Mesendoderm (in vitro differentiated cells): ENCODE results near the gene USH1C.

Experiments used
- DNase-seq: peaks from one replicate; pipeline ENCODE4 v3.0.0; 2013
- H2AK5ac ChIP-seq: 2 replicates; pipeline ENCODE4 v1.6.1; 2013; ENCODE audit warnings: low read length, inconsistent platforms
- H2BK120ac ChIP-seq: 2 replicates; pipeline ENCODE4 v1.6.1; 2013; ENCODE audit warnings: low read depth, mild to moderate bottlenecking, low read length, moderate library complexity, mixed read lengths
- H2BK15ac ChIP-seq: replicated peaks from 2 replicates; pipeline ENCODE4 v1.6.1; 2013; ENCODE audit warnings: low read depth, mild to moderate bottlenecking, moderate library complexity
- H2BK5ac ChIP-seq: 2 replicates; pipeline ENCODE4 v1.6.1; 2013; ENCODE audit warnings: low read length, inconsistent platforms
- H3K18ac ChIP-seq: 2 replicates; pipeline ENCODE4 v1.6.1; 2013; ENCODE audit warnings: mild to moderate bottlenecking, low read length, mixed read lengths
- H3K23ac ChIP-seq: one replicate; pipeline ENCODE4 v1.6.1; 2013; ENCODE audit warnings: low read length
- H3K27ac ChIP-seq: 2 replicates; pipeline ENCODE4 v1.5.1; 2013; ENCODE audit warnings: low read depth, mild to moderate bottlenecking, inconsistent platforms, low read length, moderate library complexity
- H3K27me3 ChIP-seq: 2 replicates; pipeline ENCODE4 v1.6.1; 2013; ENCODE audit warnings: low read length, control low read depth, mild to moderate bottlenecking, inconsistent platforms; ENCODE audit not compliant: insufficient read depth, poor library complexity
- H3K36me3 ChIP-seq: 2 replicates; pipeline ENCODE4 v1.6.1; 2013; ENCODE audit warnings: low read length, inconsistent platforms; ENCODE audit not compliant: control insufficient read depth, insufficient read depth
- H3K4ac ChIP-seq: one replicate; pipeline ENCODE4 v1.6.1; 2013; ENCODE audit warnings: low read depth, mild to moderate bottlenecking, low read length, moderate library complexity
- H3K4me1 ChIP-seq: 2 replicates; pipeline ENCODE4 v1.6.1; 2013; ENCODE audit warnings: low read depth, low read length, inconsistent platforms; ENCODE audit not compliant: control insufficient read depth
- H3K4me2 ChIP-seq: 2 replicates; pipeline ENCODE4 v1.6.1; 2013; ENCODE audit warnings: low read length
- H3K4me3 ChIP-seq: 2 replicates; pipeline ENCODE4 v1.5.1; 2013; ENCODE audit warnings: mild to moderate bottlenecking, low read length
- H3K56ac ChIP-seq: one replicate; pipeline ENCODE4 v1.6.1; 2013; ENCODE audit warnings: low read length
- H3K79me1 ChIP-seq: 2 replicates; pipeline ENCODE4 v1.6.1; 2013; ENCODE audit warnings: low read length, inconsistent platforms
- H3K79me2 ChIP-seq: 2 replicates; pipeline ENCODE4 v1.6.1; 2013; ENCODE audit warnings: mild to moderate bottlenecking, low read length; ENCODE audit not compliant: control insufficient read depth, insufficient read depth
- H3K9ac ChIP-seq: 2 replicates; pipeline ENCODE4 v1.6.1; 2013; ENCODE audit warnings: low read length, inconsistent platforms
- H4K5ac ChIP-seq: one replicate; pipeline ENCODE4 v1.6.1; 2013; ENCODE audit warnings: low read length
- H4K8ac ChIP-seq: one replicate; pipeline ENCODE4 v1.6.1; 2013; ENCODE audit warnings: low read depth, mild to moderate bottlenecking, control low read depth, low read length, moderate library complexity
- WGBS: extraction: QIAGEN DNeasy Blood & Tissue Kit; methylation state at CpG from one replicate; pipeline ENCODE4 v1.1.7; 2013; ENCODE audit warnings: low lambda C conversion rate, missing lambda C conversion rate; ENCODE audit not compliant: insufficient coverage; ENCODE audit errors: extremely low coverage; 5-methylcytosine and 5-hydroxymethylcytosine counted together

USH1C gene

GRCh38 chr11:17531636-17532113 lies 12.5 kb downstream of the USH1C start:
- Histone ChIP-seq H2BK15ac (no peak overlapping the region), H4K8ac (no peak overlapping the region), H4K5ac (no peak overlapping the region), H3K79me1 (no peaks in the 10 kb centered on the region), H3K79me2 (no peaks in the 10 kb centered on the region), H3K4me2 (no peak overlapping the region), H3K4me1 (no peaks in the 10 kb centered on the region), H2AK5ac (no peak overlapping the region), H3K18ac (no peak overlapping the region), H3K36me3 (no peaks in the 10 kb centered on the region), H2BK120ac (no peak overlapping the region), H2BK5ac (no peak overlapping the region), H3K27me3 (no peaks in the 10 kb centered on the region), H3K9ac (no peak overlapping the region), H3K23ac (no peak overlapping the region), H3K4ac (no peak overlapping the region), H3K56ac (no peak overlapping the region), H3K27ac (no peak overlapping the region), H3K4me3 (no peak overlapping the region)
- no CpG with 5 or more reads among the region's 6 CpGs for WGBS
- DNase-seq: no peak

GRCh38 chr11:17531071-17531600 lies 13.1 kb downstream of the USH1C start:
- H3K79me2 ChIP-seq: no peaks in the 10 kb centered on the region
- no peak overlapping the region for H4K8ac ChIP-seq
- no CpG with 5 or more reads among the region's 22 CpGs for whole genome bisulfite sequencing
- no peaks in the 10 kb centered on the region for H3K27me3 ChIP-seq
- no peak overlapping the region for H2BK120ac ChIP-seq
- H3K4me2 ChIP-seq: no peak overlapping the region
- no peak for DNase-seq
- H2BK15ac ChIP-seq: no peak overlapping the region
- no peak overlapping the region for H3K23ac ChIP-seq
- no peak overlapping the region for H3K4ac ChIP-seq
- H3K79me1 ChIP-seq: no peaks in the 10 kb centered on the region
- no peak overlapping the region for H2AK5ac ChIP-seq
- H3K56ac ChIP-seq: no peak overlapping the region
- no peak overlapping the region for H2BK5ac ChIP-seq
- no peak overlapping the region for H4K5ac ChIP-seq
- no peak overlapping the region for H3K9ac ChIP-seq
- H3K36me3 ChIP-seq: no peaks in the 10 kb centered on the region
- no peak overlapping the region for H3K18ac ChIP-seq
- no peak overlapping the region for H3K4me3 ChIP-seq
- H3K4me1 ChIP-seq: no peaks in the 10 kb centered on the region
- H3K27ac ChIP-seq: no peak overlapping the region

GRCh38 chr11:17529844-17530185 lies 14.4 kb downstream of the USH1C start:
- Histone ChIP-seq H3K79me1 (no peaks in the 10 kb centered on the region), H3K27me3 (no peaks in the 10 kb centered on the region), H3K9ac (no peak overlapping the region), H2BK15ac (no peak overlapping the region), H3K4me1 (no peaks in the 10 kb centered on the region), H3K4me2 (no peak overlapping the region), H2BK5ac (no peak overlapping the region), H3K23ac (no peak overlapping the region), H3K18ac (no peak overlapping the region), H3K79me2 (no peaks in the 10 kb centered on the region), H3K36me3 (no peaks in the 10 kb centered on the region), H3K4me3 (no peak overlapping the region), H4K5ac (no peak overlapping the region), H3K4ac (no peak overlapping the region), H3K56ac (no peak overlapping the region), H4K8ac (no peak overlapping the region), H2BK120ac (no peak overlapping the region), H2AK5ac (no peak overlapping the region), H3K27ac (no peak overlapping the region)
- peak; percentile 42 for DNase-seq
- no CpG with 5 or more reads among the region's 10 CpGs for WGBS

GRCh38 chr11:17528906-17529843 lies 15.0 kb downstream of the USH1C start:
- Histone ChIP-seq H3K18ac (no peak overlapping the region), H3K4me2 (no peak overlapping the region)

GRCh38 chr11:17528181-17528691 lies 16.0 kb downstream of the USH1C start:
- Histone ChIP-seq H3K36me3 (no peaks in the 10 kb centered on the region), H3K18ac (no peak overlapping the region), H3K27me3 (no peaks in the 10 kb centered on the region), H4K5ac (no peak overlapping the region), H3K27ac (no peak overlapping the region), H3K23ac (no peak overlapping the region), H2BK15ac (no peak overlapping the region), H3K9ac (no peak overlapping the region), H2BK5ac (no peak overlapping the region), H3K79me2 (no peaks in the 10 kb centered on the region), H3K56ac (no peak overlapping the region), H2AK5ac (no peak overlapping the region), H3K4me3 (no peak overlapping the region), H3K4me2 (no peak overlapping the region), H3K4me1 (no peaks in the 10 kb centered on the region), H3K4ac (no peak overlapping the region), H4K8ac (no peak overlapping the region), H2BK120ac (no peak overlapping the region), H3K79me1 (no peaks in the 10 kb centered on the region)
- DNase-seq: peak; percentile 76
- WGBS: no CpG with 5 or more reads among the region's 9 CpGs

More at GRCh38 chr11:17528906-17529843, 15.0 kb downstream of the USH1C start:
- Histone ChIP-seq H4K5ac (no peak overlapping the region), H2BK15ac (no peak overlapping the region), H3K27me3 (no peaks in the 10 kb centered on the region), H3K23ac (no peak overlapping the region), H3K4me3 (no peak overlapping the region), H3K79me2 (no peaks in the 10 kb centered on the region), H3K56ac (no peak overlapping the region), H4K8ac (no peak overlapping the region), H3K4ac (no peak overlapping the region), H2BK5ac (no peak overlapping the region), H2BK120ac (no peak overlapping the region), H3K4me1 (no peaks in the 10 kb centered on the region), H2AK5ac (no peak overlapping the region), H3K9ac (no peak overlapping the region), H3K36me3 (no peaks in the 10 kb centered on the region), H3K79me1 (no peaks in the 10 kb centered on the region), H3K27ac (no peak overlapping the region)
- no CpG with 5 or more reads among the region's 14 CpGs for WGBS
- no peak for DNase-seq
